Midbrain (tissue), 1 donor: Measurements from ENCODE around the gene SLC9A5.

ENCODE experiments used
- DNase-seq: peaks from one replicate; lab custom pipeline; 2025; lab: John Stamatoyannopoulos, UW

SLC9A5 gene

GRCh38 chr16:67281536-67282446 lies 33.0 kb downstream of the SLC9A5 start:
- DNase-seq: no peak

DNA sequence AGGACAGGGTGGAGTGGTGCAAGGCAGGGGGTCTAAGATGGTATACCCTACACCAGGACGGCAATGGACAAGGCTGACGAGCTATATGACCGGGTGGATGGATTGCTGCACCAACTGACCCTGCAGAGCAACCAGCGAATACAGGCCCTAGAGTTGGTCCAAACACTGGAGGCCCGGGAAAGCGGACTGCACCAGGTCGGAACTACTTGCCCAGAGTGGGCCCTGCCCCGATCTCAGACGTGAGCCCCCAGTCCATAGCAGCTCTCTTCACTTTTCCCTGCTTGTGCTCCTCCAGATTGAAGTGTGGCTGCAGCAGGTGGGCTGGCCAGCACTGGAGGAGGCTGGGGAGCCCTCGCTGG lies 33.6 kb downstream of the SLC9A5 start:
- DNase-seq: no peak

- no peak for DNase-seq
Observed at GRCh38 chr16:67283039-67283825, 34.5 kb downstream of the SLC9A5 start.

GRCh38 chr16:67283826-67284555 lies 35.2 kb downstream of the SLC9A5 start:
- DNase-seq: no peak

DNA sequence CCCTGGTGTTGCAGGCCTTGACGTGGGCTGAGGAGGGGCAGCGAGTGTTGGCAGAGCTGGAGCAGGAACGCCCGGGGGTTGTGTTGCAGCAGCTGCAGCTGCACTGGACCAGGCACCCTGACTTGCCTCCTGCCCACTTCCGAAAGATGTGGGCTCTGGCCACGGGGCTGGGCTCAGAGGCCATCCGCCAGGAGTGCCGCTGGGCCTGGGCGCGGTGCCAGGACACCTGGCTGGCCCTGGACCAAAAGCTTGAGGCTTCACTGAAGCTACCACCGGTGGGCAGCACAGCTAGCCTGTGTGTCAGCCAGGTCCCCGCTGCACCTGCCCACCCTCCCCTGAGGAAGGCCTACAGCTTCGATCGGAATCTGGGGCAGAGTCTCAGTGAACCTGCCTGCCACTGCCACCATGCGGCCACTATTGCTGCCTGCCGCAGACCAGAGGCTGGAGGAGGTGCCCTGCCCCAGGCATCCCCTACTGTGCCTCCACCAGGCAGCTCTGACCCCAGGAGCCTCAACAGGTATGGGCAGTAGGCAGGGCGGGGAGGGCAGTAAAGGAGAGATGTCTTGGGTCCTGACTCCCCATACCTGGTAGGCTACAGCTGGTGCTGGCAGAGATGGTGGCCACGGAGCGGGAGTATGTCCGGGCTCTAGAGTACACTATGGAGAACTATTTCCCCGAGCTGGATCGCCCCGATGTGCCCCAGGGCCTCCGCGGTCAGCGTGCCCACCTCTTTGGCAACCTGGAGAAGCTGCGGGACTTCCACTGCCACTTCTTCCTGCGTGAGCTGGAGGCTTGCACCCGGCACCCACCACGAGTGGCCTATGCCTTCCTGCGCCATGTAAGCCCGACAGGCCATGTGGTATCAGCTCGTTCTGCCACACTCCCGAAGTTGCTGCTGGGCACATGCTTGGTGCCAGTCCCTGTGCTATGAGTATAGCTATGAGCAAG lies 36.2 kb downstream of the SLC9A5 start:
- peak; percentile 3 for DNase-seq

DNA sequence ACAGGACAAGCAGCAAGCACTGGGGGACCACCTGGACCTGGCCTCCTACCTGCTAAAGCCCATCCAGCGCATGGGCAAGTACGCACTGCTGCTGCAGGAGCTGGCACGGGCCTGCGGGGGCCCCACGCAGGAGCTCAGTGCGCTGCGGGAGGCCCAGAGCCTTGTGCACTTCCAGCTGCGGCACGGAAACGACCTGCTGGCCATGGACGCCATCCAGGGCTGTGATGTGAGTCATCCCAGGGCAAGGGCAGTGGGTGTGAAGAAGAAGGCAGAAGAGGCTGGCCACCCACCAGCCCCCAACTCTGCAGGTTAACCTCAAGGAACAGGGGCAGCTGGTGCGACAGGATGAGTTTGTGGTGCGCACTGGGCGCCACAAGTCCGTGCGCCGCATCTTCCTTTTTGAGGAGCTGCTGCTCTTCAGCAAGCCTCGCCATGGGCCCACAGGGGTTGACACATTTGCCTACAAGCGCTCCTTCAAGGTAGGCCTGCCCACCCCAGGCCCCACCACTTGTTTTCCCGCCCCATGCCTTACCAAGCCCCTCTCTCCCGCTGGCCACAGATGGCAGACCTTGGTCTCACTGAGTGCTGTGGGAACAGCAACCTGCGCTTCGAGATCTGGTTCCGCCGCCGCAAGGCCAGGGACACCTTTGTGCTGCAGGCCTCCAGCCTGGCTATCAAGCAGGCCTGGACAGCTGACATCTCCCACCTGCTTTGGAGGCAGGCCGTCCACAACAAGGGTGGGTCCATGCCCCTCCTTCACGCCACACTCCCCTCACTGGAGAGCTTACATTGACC lies 37.9 kb downstream of the SLC9A5 start:
- no peak for DNase-seq

- DNase-seq: no peak
Observed at GRCh38 chr16:67287960-67288359, 39.2 kb downstream of the SLC9A5 start.

DNA sequence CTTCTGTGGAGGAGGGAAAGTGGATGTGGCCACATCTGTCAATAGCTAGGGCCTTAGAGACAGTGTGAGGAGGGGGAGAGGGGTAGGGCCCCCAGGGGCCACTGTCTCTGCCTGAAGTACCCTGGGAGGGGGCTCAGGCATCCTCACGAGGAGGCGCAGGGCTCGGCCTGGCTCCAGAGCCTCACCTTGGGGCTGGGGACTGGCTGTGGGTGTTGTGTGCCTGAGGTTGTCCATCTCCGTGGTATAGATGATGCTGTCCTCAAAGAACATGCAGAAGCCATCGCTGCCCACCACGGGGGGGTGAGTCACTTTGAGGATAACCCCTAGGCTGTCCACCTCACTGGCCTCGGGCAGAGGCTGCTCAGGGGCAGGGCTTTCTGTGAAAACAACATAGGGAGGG lies 42.7 kb downstream of the SLC9A5 start:
- DNase-seq: no peak

- no peak for DNase-seq
Observed at GRCh38 chr16:67294171-67294757, 45.5 kb downstream of the SLC9A5 start.

- DNase-seq: no peak
Observed at GRCh38 chr16:67294938-67295361, 46.2 kb downstream of the SLC9A5 start.

DNA sequence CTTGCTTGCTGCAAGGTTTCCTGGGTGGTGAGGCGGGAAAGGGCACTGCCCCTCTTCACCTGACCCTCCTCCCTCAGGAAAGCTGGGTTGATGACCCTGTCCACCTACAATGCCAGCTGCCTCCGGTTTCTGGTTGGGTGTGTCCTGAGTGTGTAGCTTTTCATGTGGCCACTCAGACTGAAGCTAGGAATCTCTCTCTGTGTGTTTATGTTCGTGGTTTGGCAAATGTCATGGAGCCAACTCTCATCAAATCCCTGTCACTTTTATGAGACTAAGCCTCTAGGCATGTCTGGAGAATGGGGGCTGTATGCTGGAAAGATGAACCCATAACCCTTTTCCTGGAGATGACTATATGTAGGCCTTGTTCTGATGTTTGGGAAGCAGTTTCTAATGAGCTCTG lies 47.6 kb downstream of the SLC9A5 start:
- DNase-seq: no peak

- DNase-seq: no peak
Observed at GRCh38 chr16:67298277-67298676, 49.5 kb downstream of the SLC9A5 start.

- no peak for DNase-seq
Observed at GRCh38 chr16:67299269-67299668, 50.5 kb downstream of the SLC9A5 start.

DNA sequence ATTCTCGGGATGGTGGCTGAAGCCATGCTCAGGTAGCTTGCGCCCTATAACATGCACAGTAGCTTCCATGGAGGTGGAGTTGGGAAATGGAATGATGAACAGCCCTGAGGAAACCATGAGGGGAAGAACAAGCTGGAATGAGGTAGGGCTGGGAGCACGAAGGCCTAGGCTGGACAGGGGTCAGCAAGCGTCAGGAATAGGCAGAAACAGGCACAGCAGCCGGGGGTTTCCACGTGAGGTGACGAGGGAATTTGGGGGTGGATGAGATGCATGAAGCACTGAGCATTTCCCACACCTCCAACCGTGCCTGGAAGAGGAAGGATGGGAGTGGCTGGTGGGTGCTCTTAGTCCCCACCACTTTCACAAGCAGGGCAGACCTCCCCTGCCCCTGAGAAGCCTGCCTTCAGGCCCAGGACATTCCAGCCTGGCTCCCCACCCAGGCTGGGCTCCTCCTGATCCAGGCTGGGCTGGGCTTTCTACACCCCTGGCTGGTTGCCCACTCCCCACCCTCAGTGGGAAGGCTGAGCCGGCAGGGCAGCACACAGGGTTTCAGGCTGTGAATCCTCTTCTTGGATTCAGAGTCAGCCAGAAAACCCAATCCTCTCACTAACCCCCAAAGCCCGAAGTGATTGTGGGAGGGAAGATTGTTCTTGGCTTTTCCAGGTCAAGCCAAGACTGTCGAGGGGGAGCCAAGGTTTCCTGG lies 52.5 kb downstream of the SLC9A5 start:
- DNase-seq: no peak

- DNase-seq: no peak
Observed at GRCh38 chr16:67302076-67302475, 53.3 kb downstream of the SLC9A5 start.

- no peak for DNase-seq
Observed at GRCh38 chr16:67302970-67303369, 54.2 kb downstream of the SLC9A5 start.

DNA sequence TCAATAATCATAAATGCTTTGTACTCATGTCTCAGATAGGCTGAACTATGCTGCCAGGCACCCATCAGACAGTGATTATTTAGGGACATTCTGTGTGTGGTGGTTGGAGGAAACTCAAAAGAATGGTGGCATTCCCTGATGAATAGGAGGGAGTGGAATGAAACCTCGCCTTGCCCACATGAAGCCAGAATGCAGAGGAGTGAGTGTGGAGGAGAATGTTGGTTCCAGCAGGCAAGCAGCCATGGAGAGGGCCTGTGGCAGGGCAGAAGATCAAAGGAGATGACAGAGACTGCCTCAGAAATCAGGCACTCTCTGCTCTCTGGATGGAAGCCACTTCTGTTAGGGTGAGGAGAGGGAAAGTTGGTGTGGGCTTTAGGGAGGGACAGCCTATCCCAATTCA lies 55.2 kb downstream of the SLC9A5 start:
- DNase-seq: no peak

DNA sequence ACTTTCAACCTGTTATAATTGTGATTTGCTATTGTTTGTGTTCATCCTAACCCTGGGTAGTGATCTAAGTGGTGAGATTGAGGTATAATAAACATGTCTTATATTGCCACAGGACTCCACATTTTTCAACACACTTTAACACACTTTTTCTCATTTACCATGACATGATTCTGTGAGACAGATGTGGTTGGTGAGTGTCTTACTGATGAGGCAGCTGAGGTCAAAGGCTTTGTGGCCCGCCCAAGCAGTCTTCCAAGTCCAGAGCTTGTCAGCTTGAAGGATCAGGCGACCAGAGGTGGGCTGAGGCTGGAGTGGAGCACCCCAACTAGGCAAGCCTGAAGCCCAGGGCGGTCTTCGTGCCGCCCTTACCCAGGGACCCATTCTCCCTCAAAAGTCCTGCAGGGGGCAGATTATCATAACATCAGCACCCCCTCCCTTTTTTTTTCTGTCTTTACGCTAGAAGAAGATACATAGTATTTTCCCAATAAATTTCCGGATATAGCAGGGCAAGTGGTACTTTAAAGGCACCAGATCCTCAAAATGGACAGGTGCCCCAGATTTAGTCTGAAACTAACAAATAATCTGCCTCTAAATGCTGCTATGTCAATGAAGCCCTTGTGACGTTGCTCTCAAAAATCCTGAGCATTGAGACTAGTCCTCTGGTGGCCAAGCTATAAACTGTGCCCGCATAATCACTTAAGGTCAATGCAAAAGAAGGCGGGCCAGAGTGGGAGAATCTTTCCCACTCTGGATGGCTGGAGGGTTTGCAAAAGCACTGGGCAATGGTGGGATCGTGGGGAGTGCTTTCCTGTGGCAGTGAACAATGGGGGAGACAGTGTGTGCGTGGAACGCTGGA lies 56.7 kb downstream of the SLC9A5 start:
- no peak for DNase-seq

DNA sequence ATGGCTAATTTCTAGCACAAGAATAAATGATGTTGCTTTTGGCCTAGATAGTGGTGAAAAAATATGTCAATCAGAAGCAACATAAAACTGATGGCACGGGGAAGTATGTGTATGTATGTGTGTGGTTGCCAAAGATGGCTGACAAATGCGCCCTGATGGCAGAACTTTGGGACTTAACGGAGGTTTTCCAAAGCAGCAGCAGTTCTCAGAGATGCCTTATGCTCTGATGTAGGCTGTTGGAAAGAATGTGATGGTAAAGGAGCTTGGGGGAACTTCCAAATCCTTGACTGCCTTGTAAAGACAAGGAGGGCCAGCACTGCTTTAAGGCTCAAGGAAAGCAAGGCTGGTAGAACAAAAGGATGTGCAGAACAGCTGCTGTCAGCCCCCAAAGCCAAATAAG lies 61.8 kb downstream of the SLC9A5 start:
- no peak for DNase-seq
